HepG2 (cell line): Measurements from ENCODE around the gene PPFIA3. TPM values are rescaled to one million over a fixed set of nuclear protein-coding genes. Genes with fewer than 3 reads are reported as not detected.

Experiments
- IRF1 ChIP-seq: sonication (generic); formaldehyde crosslinking; IDR thresholded peaks from 2 replicates; pipeline ENCODE4 v1.4.0; 2020; ENCODE audit warnings: low read depth, mild to moderate bottlenecking, missing genetic modification reagents
- ONECUT2 ChIP-seq: sonication (generic); formaldehyde crosslinking; IDR thresholded peaks from 2 replicates; pipeline ENCODE4 v1.4.0; 2020; ENCODE audit warnings: missing genetic modification reagents
- ZKSCAN8 ChIP-seq: IDR thresholded peaks from 2 replicates; pipeline ENCODE4 v1.6.1; 2016; ENCODE audit warnings: borderline replicate concordance, missing genetic modification reagents, missing compliant biosample characterization
- ZNF407 ChIP-seq: sonication (generic); formaldehyde crosslinking; IDR thresholded peaks from one replicate; pipeline ENCODE4 v1.5.1; 2020; ENCODE audit warnings: mild to moderate bottlenecking, missing genetic modification reagents; ENCODE audit errors: not compliant biosample characterization
- ZNF646 ChIP-seq: sonication (generic); formaldehyde crosslinking; IDR thresholded peaks from 2 replicates; pipeline ENCODE4 v1.9.0; 2021; ENCODE audit warnings: mild to moderate bottlenecking, missing genetic modification reagents
- ZNF670 ChIP-seq: sonication (generic); formaldehyde crosslinking; IDR thresholded peaks from 2 replicates; pipeline ENCODE4 v1.8.0; 2022; ENCODE audit warnings: mild to moderate bottlenecking, missing genetic modification reagents, borderline replicate concordance
- polyA plus RNA-seq, 8 experiments: library from polyadenylated mRNA; depleted of rRNA in 3 of 8; stranded (reverse) in 7 of 8; unstranded in 1 of 8; fragments of >200 nt; fragmentation: Illumina TruSeq in 4 of 8; extraction: Trizol in 4 of 8; gene quantifications; 2 replicates each; pipeline versions ENCODE4 v1.2.1 to v1.2.3, GENCODE V29; 2011 to 2016; ENCODE audit warnings: low read depth in 4 of 8, missing spikeins in 1 of 8, mixed read lengths in 1 of 8; ENCODE audit not compliant: insufficient read depth in 1 of 8
- total RNA-seq, 5 experiments: library from RNA; depleted of rRNA; stranded (reverse); fragments of >200 nt; fragmentation: Illumina TruSeq; extraction: Trizol; gene quantifications; 2 replicates each; pipeline ENCODE4 v1.2.3, GENCODE V29; 2016; ENCODE audit warnings: low read depth in 1 of 5

Gene PPFIA3
- total and polyA plus RNA-seq, 2 of the 13 experiments (the other 11 are each of a cell fraction or from before 2014, with no cell fraction given) = 6.7 to 8.6 TPM

DNA sequence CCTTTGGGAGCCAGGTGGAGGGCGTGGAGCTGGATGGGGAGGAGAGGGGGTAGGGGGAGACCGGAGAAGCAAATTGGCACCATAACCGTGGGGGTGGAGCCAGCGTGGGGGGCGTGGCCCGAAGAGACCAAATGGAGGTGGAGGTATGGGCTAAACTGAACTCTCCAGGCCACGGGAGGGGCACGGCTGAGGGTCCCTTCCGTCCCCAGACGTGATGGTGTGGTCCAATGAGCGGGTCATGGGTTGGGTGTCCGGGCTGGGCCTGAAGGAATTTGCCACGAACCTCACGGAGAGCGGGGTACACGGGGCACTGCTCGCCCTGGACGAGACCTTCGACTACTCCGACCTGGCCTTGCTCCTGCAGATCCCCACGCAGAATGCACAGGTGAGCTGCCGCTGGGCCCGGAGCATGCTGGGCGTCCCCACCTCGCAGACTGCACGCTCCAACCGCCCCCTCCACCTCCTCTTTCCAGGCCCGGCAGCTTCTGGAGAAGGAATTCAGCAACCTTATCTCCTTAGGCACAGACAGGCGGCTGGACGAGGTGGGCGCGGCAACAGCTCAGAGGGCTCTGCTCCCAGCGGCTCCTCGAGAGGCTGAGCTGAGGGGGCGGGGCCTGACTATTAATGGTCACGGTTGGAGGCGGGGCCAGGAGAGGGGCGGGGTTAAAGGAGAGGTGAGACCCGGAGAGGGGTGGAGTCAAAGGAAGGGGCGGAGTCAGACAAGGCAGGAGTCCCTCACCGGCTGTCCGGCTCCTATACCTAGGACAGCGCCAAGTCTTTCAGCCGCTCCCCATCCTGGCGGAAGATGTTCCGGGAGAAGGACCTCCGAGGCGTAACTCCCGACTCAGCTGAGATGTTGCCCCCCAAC lies 29.7 kb downstream of the PPFIA3 start (continued):
- TF ChIP-seq ZNF407 (CRISPR knock-in tag) (no peak), ZNF646 (CRISPR knock-in tag) (no peak), ONECUT2 (CRISPR knock-in tag) (no peak), ZKSCAN8 (CRISPR knock-in tag) (no peak), ZNF670 (no peak), IRF1 (CRISPR knock-in tag) (no peak)
